ENCODE results near the gene AGMO. TPM values are rescaled to one million over a fixed set of nuclear protein-coding genes. Genes with fewer than 3 reads are reported as not detected.

AGMO gene
- total RNA-seq, 6 experiments from 2014 or later = 20.8 to 58.9 (median 33.7) TPM

- Histone ChIP-seq H3K9me3 (no peaks in the 10 kb centered on the region), H3K27me3 (no peaks in the 10 kb centered on the region), H3K36me3 (peaks cover 0 to 10% (median 1%) of the 10 kb centered on the region in 4 donors), H3K27ac (no peak overlapping the region), H3K4me1 (peaks cover 0 to 14% (median 0%) of the 10 kb centered on the region in 4 donors), H3K4me3 (no peak overlapping the region)
- DNase-seq = no peak
- intact Hi-C loops (cut with DNase I) = no loop called here
- no peak for ATAC-seq
- TF ChIP-seq CTCF (IDR thresholded peaks at IDR 0.05) = no peak
- WGBS (ENCODE audit: insufficient coverage, low coverage, low lambda C conversion rate, missing lambda C conversion rate) = 84% methylated on average over 3 of the region's 3 CpGs
Observed at GRCh38 chr7:15367897-15368296, 193.9 kb downstream of the AGMO start.

- intact Hi-C loops (cut with DNase I) = no loop called here
- Histone ChIP-seq H3K36me3 (no peaks in the 10 kb centered on the region), H3K9me3 (no peaks in the 10 kb centered on the region), H3K27me3 (no peaks in the 10 kb centered on the region), H3K4me3 (no peak overlapping the region), H3K4me1 (peaks cover 0 to 2% (median 0%) of the 10 kb centered on the region in 4 donors), H3K27ac (no peak overlapping the region)
- no peak for DNase-seq
- TF ChIP-seq POLR2A (IDR thresholded peaks at IDR 0.05) = no peak
- no peak for TF ChIP-seq CTCF (IDR thresholded peaks at IDR 0.05)
- no peak for ATAC-seq
- WGBS (ENCODE audit: insufficient coverage, low coverage, low lambda C conversion rate, missing lambda C conversion rate) = 65% methylated on average over 5 of the region's 5 CpGs
Observed at GRCh38 chr7:15358112-15358511, 203.7 kb downstream of the AGMO start.

- ATAC-seq = no peak
- Histone ChIP-seq H3K4me3 (no peak overlapping the region), H3K36me3 (no peaks in the 10 kb centered on the region), H3K27ac (no peak overlapping the region), H3K9me3 (no peaks in the 10 kb centered on the region), H3K4me1 (no peaks in the 10 kb centered on the region), H3K27me3 (no peaks in the 10 kb centered on the region)
- TF ChIP-seq CTCF (IDR thresholded peaks at IDR 0.05) (no peak), POLR2A (IDR thresholded peaks at IDR 0.05) (no peak)
- 89% methylated on average over 20 of the region's 20 CpGs for WGBS (ENCODE audit: insufficient coverage, low coverage, low lambda C conversion rate, missing lambda C conversion rate)
- intact Hi-C loops (cut with DNase I) = no loop called here
- no peak for DNase-seq
Observed at GRCh38 chr7:15352421-15353206, 209.2 kb downstream of the AGMO start.

- ATAC-seq (no peak), DNase-seq (no peak)
- no peaks in the 10 kb centered on the region for H3K36me3 ChIP-seq
- no peaks in the 10 kb centered on the region for H3K27me3 ChIP-seq
- no peaks in the 10 kb centered on the region for H3K9me3 ChIP-seq
- H3K4me1 ChIP-seq = no peaks in the 10 kb centered on the region
- intact Hi-C loops (cut with DNase I) = no loop called here
- TF ChIP-seq POLR2A (IDR thresholded peaks at IDR 0.05) (no peak), CTCF (IDR thresholded peaks at IDR 0.05) (no peak)
- no peak overlapping the region for H3K27ac ChIP-seq
- H3K4me3 ChIP-seq = no peak overlapping the region
- 50% methylated on average over 1 of the region's 1 CpG for WGBS (ENCODE audit: insufficient coverage, low coverage, low lambda C conversion rate, missing lambda C conversion rate)
Observed at GRCh38 chr7:15345216-15345615, 216.6 kb downstream of the AGMO start.

Measured in right lobe of liver (tissue), 6 donors.